SJCRH30 (cell line): ENCODE results near the gene ZCCHC24. TPM values are rescaled to one million over a fixed set of nuclear protein-coding genes. Genes with fewer than 3 reads are reported as not detected.

Experiments used
- DNase-seq, 2 experiments: peaks; one replicate each; pipeline ENCODE4 v3.0.0-alpha.2; 2015 to 2020
- H3K27ac ChIP-seq: fragments of 250-450 bp; sonication (Bioruptor Pico); 2 replicates; pipeline ENCODE4 v1.5.1; 2020; ENCODE audit warnings: mild to moderate bottlenecking, moderate library complexity
- H3K27me3 ChIP-seq: fragments of 250-450 bp; sonication (Bioruptor Pico); 2 replicates; pipeline ENCODE4 v1.5.1; 2020; ENCODE audit warnings: mild to moderate bottlenecking, moderate library complexity
- H3K36me3 ChIP-seq: fragments of 250-450 bp; sonication (Bioruptor Pico); 2 replicates; pipeline ENCODE4 v1.5.1; 2020; ENCODE audit warnings: mild to moderate bottlenecking, moderate library complexity
- H3K4me1 ChIP-seq: fragments of 250-450 bp; sonication (Bioruptor Pico); 2 replicates; pipeline ENCODE4 v1.5.1; 2020; ENCODE audit warnings: mild to moderate bottlenecking, moderate library complexity
- H3K4me3 ChIP-seq: fragments of 250-450 bp; sonication (Bioruptor Pico); 2 replicates; pipeline ENCODE4 v1.5.1; 2020; ENCODE audit warnings: mild to moderate bottlenecking, moderate library complexity
- H3K9me3 ChIP-seq: fragments of 250-450 bp; sonication (Bioruptor Pico); replicated peaks from 2 replicates; pipeline ENCODE4 v1.5.1; 2020; ENCODE audit warnings: mild to moderate bottlenecking, moderate library complexity
- total RNA-seq: library from RNA; depleted of rRNA; stranded (reverse); fragments of >200 nt; shearing (Covaris generic); gene quantifications from 2 replicates; pipeline ENCODE4 v1.2.3, GENCODE V29; 2014

Gene ZCCHC24
- total RNA-seq, 1 experiment from 2014 or later: 53.7 TPM

GRCh38 chr10:79378647-79379511, 66.5 kb downstream of the ZCCHC24 start:
- H3K27me3 ChIP-seq: no peaks in the 10 kb centered on the region
- H3K36me3 ChIP-seq: peaks cover 5% of the 10 kb centered on the region; the same call in 1 of the 2 replicates
- peaks cover 36% of the 10 kb centered on the region for H3K4me1 ChIP-seq
- H3K9me3 ChIP-seq: no peaks in the 10 kb centered on the region
- no peak overlapping the region for H3K27ac ChIP-seq
- no peak overlapping the region for H3K4me3 ChIP-seq
- no peak for DNase-seq

- H3K9me3 ChIP-seq: no peaks in the 10 kb centered on the region
- no peaks in the 10 kb centered on the region for H3K27me3 ChIP-seq
- DNase-seq: no peak
- H3K4me3 ChIP-seq: no peak overlapping the region
- H3K36me3 ChIP-seq: peaks cover 5% of the 10 kb centered on the region; the same call in 1 of the 2 replicates
- peaks cover 36% of the 10 kb centered on the region for H3K4me1 ChIP-seq
- no peak overlapping the region for H3K27ac ChIP-seq
These were observed 67.1 kb downstream of the ZCCHC24 start for GRCh38 chr10:79378383-79378646.

GRCh38 chr10:79377557-79378382, 67.7 kb downstream of the ZCCHC24 start:
- H3K4me1 ChIP-seq: peaks cover 31% of the 10 kb centered on the region
- no peak overlapping the region for H3K4me3 ChIP-seq
- no peak for DNase-seq
- H3K27ac ChIP-seq: no peak overlapping the region
- no peaks in the 10 kb centered on the region for H3K27me3 ChIP-seq
- H3K9me3 ChIP-seq: no peaks in the 10 kb centered on the region
- peaks cover 4% of the 10 kb centered on the region; the same call in 1 of the 2 replicates for H3K36me3 ChIP-seq

GRCh38 chr10:79376751-79377556, 68.5 kb downstream of the ZCCHC24 start:
- Histone ChIP-seq H3K27ac (no peak overlapping the region), H3K9me3 (no peaks in the 10 kb centered on the region), H3K4me1 (peaks cover 23% of the 10 kb centered on the region), H3K4me3 (no peak overlapping the region), H3K27me3 (no peaks in the 10 kb centered on the region), H3K36me3 (no peaks in the 10 kb centered on the region)
- DNase-seq: no peak

GRCh38 chr10:79376078-79376628, 69.3 kb downstream of the ZCCHC24 start:
- H3K4me3 ChIP-seq: no peak overlapping the region
- no peaks in the 10 kb centered on the region for H3K36me3 ChIP-seq
- no peaks in the 10 kb centered on the region for H3K27me3 ChIP-seq
- peaks cover 4% of the 10 kb centered on the region; the same call in 1 of the 2 replicates for H3K9me3 ChIP-seq
- DNase-seq: no peak
- H3K27ac ChIP-seq: no peak overlapping the region
- H3K4me1 ChIP-seq: peaks cover 17% of the 10 kb centered on the region

GRCh38 chr10:79375321-79376077, 69.9 kb downstream of the ZCCHC24 start:
- Histone ChIP-seq H3K36me3 (no peaks in the 10 kb centered on the region), H3K27me3 (no peaks in the 10 kb centered on the region), H3K27ac (no peak overlapping the region), H3K4me1 (peaks cover 15% of the 10 kb centered on the region), H3K9me3 (peaks cover 4% of the 10 kb centered on the region; the same call in 1 of the 2 replicates), H3K4me3 (no peak overlapping the region)
- DNase-seq: no peak

- Histone ChIP-seq H3K36me3 (no peaks in the 10 kb centered on the region), H3K4me1 (peaks cover 5% of the 10 kb centered on the region; the same call in 1 of the 2 replicates), H3K4me3 (no peak overlapping the region), H3K9me3 (peaks cover 4% of the 10 kb centered on the region; the same call in 1 of the 2 replicates), H3K27ac (no peak overlapping the region), H3K27me3 (no peaks in the 10 kb centered on the region)
- DNase-seq: peak; percentile 73 to 89
These were observed 70.9 kb downstream of the ZCCHC24 start for GRCh38 chr10:79374312-79375191.

- H3K36me3 ChIP-seq: no peaks in the 10 kb centered on the region
- DNase-seq: no peak
- 0 out of 2 replicates have a peak, but pooled peaks cover 3% of the 10 kb centered on the region for H3K4me1 ChIP-seq
- H3K27ac ChIP-seq: no peak overlapping the region
- H3K9me3 ChIP-seq: peaks cover 4% of the 10 kb centered on the region; the same call in 1 of the 2 replicates
- no peak overlapping the region for H3K4me3 ChIP-seq
- H3K27me3 ChIP-seq: no peaks in the 10 kb centered on the region
These were observed 72.6 kb downstream of the ZCCHC24 start for GRCh38 chr10:79372871-79373270.

- no peak for DNase-seq
- H3K27me3 ChIP-seq: no peaks in the 10 kb centered on the region
- no peak overlapping the region for H3K4me3 ChIP-seq
- no peaks in the 10 kb centered on the region for H3K36me3 ChIP-seq
- no peaks in the 10 kb centered on the region; the same call in 1 of the 2 replicates for H3K4me1 ChIP-seq
- no peak overlapping the region for H3K27ac ChIP-seq
- H3K9me3 ChIP-seq: peaks cover 4% of the 10 kb centered on the region; the same call in 1 of the 2 replicates
These were observed 77.8 kb downstream of the ZCCHC24 start for GRCh38 chr10:79367426-79368189.

- DNase-seq: no peak
- Histone ChIP-seq H3K36me3 (no peaks in the 10 kb centered on the region), H3K4me1 (no peaks in the 10 kb centered on the region; the same call in 1 of the 2 replicates), H3K27ac (no peak overlapping the region), H3K27me3 (no peaks in the 10 kb centered on the region), H3K4me3 (no peak overlapping the region), H3K9me3 (no peaks in the 10 kb centered on the region)
These were observed 83.6 kb downstream of the ZCCHC24 start for GRCh38 chr10:79361726-79362397.

- DNase-seq: peak in 1 of 2 experiments; percentile 50
- Histone ChIP-seq H3K27me3 (no peaks in the 10 kb centered on the region), H3K9me3 (no peaks in the 10 kb centered on the region), H3K27ac (no peak overlapping the region), H3K36me3 (no peaks in the 10 kb centered on the region), H3K4me3 (no peak overlapping the region), H3K4me1 (no peaks in the 10 kb centered on the region; the same call in 1 of the 2 replicates)
These were observed 84.7 kb downstream of the ZCCHC24 start for GRCh38 chr10:79360499-79361342.
